Osteocyte (in vitro differentiated cells): ENCODE results near the gene CLNS1A. TPM values are rescaled to one million over a fixed set of nuclear protein-coding genes. Genes with fewer than 3 reads are reported as not detected.
"Not testable (repeated sequence)": the region's sequence is repeated elsewhere in the genome, so short reads cannot be mapped to it uniquely, and the experiment has no call there.

ENCODE experiments used
- DNase-seq: peaks from one replicate; pipeline ENCODE4 v3.0.0; 2021; ENCODE audit warnings: mixed read lengths; ENCODE audit not compliant: unreplicated experiment; ENCODE audit errors: extremely low spot score
- H3K27ac Mint-ChIP-seq: one replicate; pipeline ENCODE4 v1.8.0; 2021; ENCODE audit warnings: mild to moderate bottlenecking, mixed read lengths; ENCODE audit not compliant: unreplicated experiment
- H3K27me3 Mint-ChIP-seq: one replicate; pipeline ENCODE4 v1.8.0; 2021; ENCODE audit warnings: mixed read lengths; ENCODE audit not compliant: unreplicated experiment
- H3K36me3 Mint-ChIP-seq: one replicate; pipeline ENCODE4 v1.8.0; 2021; ENCODE audit warnings: mixed read lengths; ENCODE audit not compliant: unreplicated experiment
- H3K4me1 Mint-ChIP-seq: one replicate; pipeline ENCODE4 v1.8.0; 2021; ENCODE audit warnings: mixed read lengths; ENCODE audit not compliant: unreplicated experiment
- H3K4me3 Mint-ChIP-seq: one replicate; pipeline ENCODE4 v1.8.0; 2021; ENCODE audit warnings: mild to moderate bottlenecking, moderate library complexity, mixed read lengths; ENCODE audit not compliant: unreplicated experiment
- H3K9me3 Mint-ChIP-seq: one replicate; pipeline ENCODE4 v1.8.0; 2021; ENCODE audit warnings: mixed read lengths; ENCODE audit not compliant: unreplicated experiment
- CTCF ChIP-seq: fragments of 200-600 bp; sonication (generic); IDR thresholded peaks from 2 replicates; pipeline ENCODE4 v1.5.0; 2021; ENCODE audit warnings: antibody characterized with exemption, mild to moderate bottlenecking, moderate library complexity
- total RNA-seq: library from RNA; stranded (reverse); gene quantifications from 2 replicates; pipeline ENCODE4 v1.2.1, GENCODE V29; 2021

CLNS1A gene
- total RNA-seq, 1 donor from 2014 or later: 88.0 TPM

DNA sequence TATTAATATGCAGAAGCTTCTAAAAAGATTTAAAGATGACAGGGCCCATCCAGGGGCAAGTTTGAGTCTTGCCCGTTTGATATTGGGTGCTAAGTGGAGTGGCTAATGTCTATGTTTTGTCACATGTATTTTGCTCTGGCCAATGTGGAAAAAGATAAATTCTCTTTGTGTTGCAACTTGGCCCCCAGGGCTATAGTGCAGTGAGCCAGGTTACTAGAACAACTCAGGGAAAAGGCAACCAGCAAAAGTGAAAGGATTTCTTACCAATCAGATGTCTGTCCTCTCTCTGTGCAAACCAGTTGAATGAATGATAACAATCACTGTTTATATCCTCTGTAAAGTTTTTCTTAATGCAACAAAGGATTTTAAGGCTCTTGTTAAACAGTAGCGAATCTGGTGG lies 4.6 kb upstream of the CLNS1A start:
- DNase-seq: no peak
- no peaks in the 10 kb centered on the region for H3K36me3 Mint-ChIP-seq
- H3K9me3 Mint-ChIP-seq: no peaks in the 10 kb centered on the region
- peaks cover 10% of the 10 kb centered on the region for H3K4me1 Mint-ChIP-seq
- no peaks in the 10 kb centered on the region for H3K27me3 Mint-ChIP-seq
- no peak overlapping the region for H3K27ac Mint-ChIP-seq
- no peak overlapping the region for H3K4me3 Mint-ChIP-seq
- no peak for TF ChIP-seq CTCF

DNA sequence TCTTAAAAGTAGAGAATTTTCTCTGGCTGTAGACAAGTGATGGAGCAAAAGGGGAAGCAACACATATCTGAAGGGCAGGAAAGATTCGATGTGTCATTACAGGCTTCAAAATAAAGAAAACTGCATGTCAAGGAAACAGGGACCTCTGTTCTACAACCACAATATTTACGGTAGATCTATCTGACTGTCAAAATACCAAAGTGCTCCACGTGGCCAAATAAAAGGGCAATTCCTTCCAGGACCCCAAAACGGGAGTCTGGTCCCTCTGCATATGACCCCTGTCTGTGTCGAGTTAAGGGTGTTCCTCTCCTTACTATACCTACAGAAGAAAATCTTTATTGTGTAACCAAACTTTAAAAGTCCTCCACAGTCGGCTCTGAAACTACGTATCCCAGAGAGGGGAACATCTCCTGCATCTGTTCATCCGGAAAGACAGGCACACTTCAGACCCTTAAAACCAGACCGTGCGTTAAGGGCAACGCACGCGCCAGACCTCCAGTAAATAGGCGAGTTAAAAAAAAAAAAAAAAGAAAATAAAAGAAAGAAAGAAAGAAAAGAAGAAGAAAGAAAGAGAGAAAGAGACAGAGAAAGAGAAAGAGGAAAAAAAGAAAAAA lies 756 bp downstream of the CLNS1A start:
- peak overlapping the region; percentile 98 for H3K27ac Mint-ChIP-seq
- H3K36me3 Mint-ChIP-seq: peaks cover 3% of the 10 kb centered on the region
- peaks cover 28% of the 10 kb centered on the region for H3K4me1 Mint-ChIP-seq
- no peaks in the 10 kb centered on the region for H3K27me3 Mint-ChIP-seq
- no peak for TF ChIP-seq CTCF
- DNase-seq: no peak
- peak overlapping the region; percentile 94 for H3K4me3 Mint-ChIP-seq
- no peaks in the 10 kb centered on the region for H3K9me3 Mint-ChIP-seq

DNA sequence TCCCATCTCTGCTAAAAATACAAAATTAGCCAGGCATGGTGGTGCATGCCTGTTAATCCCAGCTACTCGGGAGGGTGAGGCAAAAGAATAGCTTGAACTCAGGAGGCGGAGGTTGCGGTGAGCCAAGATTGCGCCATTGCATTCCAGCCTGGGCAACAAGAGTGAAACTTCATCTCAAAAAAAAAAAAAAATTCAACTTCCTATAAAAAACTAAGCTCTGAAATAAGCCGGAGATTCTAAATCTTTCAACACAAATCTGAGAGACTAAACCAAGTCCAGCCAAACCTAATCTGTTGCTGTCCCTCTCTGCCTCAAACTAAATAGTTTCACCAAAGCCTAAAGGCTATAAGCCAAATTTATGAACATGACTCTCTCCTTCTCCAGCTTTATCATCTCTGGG lies 3.7 kb downstream of the CLNS1A start:
- peaks cover 34% of the 10 kb centered on the region for H3K4me1 Mint-ChIP-seq
- H3K27me3 Mint-ChIP-seq, H3K4me3 Mint-ChIP-seq, H3K27ac Mint-ChIP-seq, DNase-seq, H3K9me3 Mint-ChIP-seq, H3K36me3 Mint-ChIP-seq: not testable (repeated sequence)

DNA sequence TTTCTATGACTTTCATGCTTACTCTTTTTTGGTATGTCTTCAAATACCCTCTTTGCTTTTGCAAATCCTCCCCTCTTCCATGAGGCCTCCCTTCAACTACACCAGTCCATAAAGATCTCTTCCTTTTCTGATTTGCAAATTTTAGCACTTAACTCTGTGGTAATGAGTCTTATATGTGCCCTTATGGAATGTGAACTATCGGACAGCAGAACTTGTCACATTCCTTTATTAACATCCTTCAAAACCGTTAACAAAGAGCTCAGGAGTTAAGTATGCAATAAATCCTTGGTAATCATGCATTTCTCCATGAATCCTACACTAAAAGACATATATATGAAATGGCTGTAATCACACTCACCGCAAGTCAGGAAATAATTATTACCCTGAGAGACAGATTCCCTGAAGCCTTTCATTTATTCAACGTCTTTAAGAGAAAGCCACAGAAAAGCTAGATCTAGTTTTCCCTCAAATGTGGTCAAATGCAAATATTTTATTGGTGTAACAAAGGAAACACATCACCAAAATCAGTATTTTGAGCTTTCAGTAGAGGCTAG lies 7.4 kb downstream of the CLNS1A start:
- Mint-ChIP-seq H3K9me3 (no peaks in the 10 kb centered on the region), H3K27me3 (no peaks in the 10 kb centered on the region), H3K4me3 (no peak overlapping the region), H3K4me1 (peaks cover 11% of the 10 kb centered on the region), H3K27ac (no peak overlapping the region), H3K36me3 (peaks cover 12% of the 10 kb centered on the region)
- no peak for TF ChIP-seq CTCF
- no peak for DNase-seq

DNA sequence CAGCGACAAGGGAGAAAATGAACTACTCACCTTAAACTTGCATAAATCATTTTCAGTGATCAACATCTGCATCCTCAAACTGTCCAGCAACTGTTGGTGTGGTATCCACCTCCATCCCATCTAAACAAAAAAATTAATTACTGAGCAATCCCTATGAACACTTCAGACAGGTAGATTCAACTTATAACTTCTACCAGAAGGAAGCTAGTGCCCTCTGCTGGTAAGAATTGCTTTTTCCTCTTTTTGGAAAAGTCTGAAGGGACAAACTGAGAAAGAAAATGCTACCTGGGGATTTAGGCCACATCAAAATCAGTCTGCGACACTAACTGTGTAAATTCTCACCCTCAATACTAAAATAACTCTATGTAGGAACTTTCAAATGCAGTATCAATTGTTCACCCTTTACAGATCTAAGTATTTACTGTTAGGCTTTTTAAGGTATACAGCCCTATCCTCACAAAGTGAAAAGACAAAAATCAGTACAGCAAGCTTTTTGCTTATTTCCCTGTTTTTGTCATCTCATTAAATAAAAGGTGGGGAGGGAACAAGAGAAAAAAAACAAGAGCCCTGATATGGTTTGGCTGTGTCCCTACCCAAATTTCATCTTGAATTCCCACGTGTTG lies 17.9 kb downstream of the CLNS1A start:
- H3K9me3 Mint-ChIP-seq: no peaks in the 10 kb centered on the region
- H3K4me1 Mint-ChIP-seq: no peaks in the 10 kb centered on the region
- peaks cover 40% of the 10 kb centered on the region for H3K36me3 Mint-ChIP-seq
- H3K27ac Mint-ChIP-seq: no peak overlapping the region
- no peak overlapping the region for H3K4me3 Mint-ChIP-seq
- TF ChIP-seq CTCF: peak; percentile 76
- H3K27me3 Mint-ChIP-seq: no peaks in the 10 kb centered on the region
- no peak for DNase-seq
